Measurements from ENCODE around the gene KLK15.

The KLK15 gene

GRCh38 chr19:50875795-50876422, 42.5 kb upstream of the KLK15 start:
- H3K27me3 ChIP-seq (ENCODE audit: insufficient read depth, poor library complexity, severe bottlenecking), result peaks cover 12% of the 10 kb centered on the region
- no peak for DNase-seq (ENCODE audit: low read depth in 1 of 2, low spot score in 1 of 2)
- no peak overlapping the region for H3K4me3 ChIP-seq (replicated peaks; ENCODE audit: insufficient read depth, low read length)
- H3K27ac ChIP-seq (replicated peaks), result no peak overlapping the region
- TF ChIP-seq REST (IDR thresholded peaks at IDR 0.05; ENCODE audit: insufficient replicate concordance, low read depth), result no peak
- no peak for TF ChIP-seq CTCF (IDR thresholded peaks at IDR 0.05; ENCODE audit: insufficient read depth, low read length)
- no peak for TF ChIP-seq GABPA (IDR thresholded peaks at IDR 0.05; ENCODE audit: low read depth)
- no peak for TF ChIP-seq POLR2AphosphoS5 (IDR thresholded peaks at IDR 0.05; ENCODE audit: low read depth)
- no peak for TF ChIP-seq SPI1 (IDR thresholded peaks at IDR 0.05; ENCODE audit: borderline replicate concordance, low read depth)

- DNase-seq (ENCODE audit: low read depth in 1 of 2, low spot score in 1 of 2), result no peak
- TF ChIP-seq GABPA (IDR thresholded peaks at IDR 0.05; ENCODE audit: low read depth) (no peak), REST (IDR thresholded peaks at IDR 0.05; ENCODE audit: insufficient replicate concordance, low read depth) (no peak), SPI1 (IDR thresholded peaks at IDR 0.05; ENCODE audit: borderline replicate concordance, low read depth) (no peak), POLR2AphosphoS5 (IDR thresholded peaks at IDR 0.05; ENCODE audit: low read depth) (no peak), CTCF (IDR thresholded peaks at IDR 0.05; ENCODE audit: insufficient read depth, low read length) (no peak)
- Histone ChIP-seq H3K4me3 (replicated peaks; ENCODE audit: insufficient read depth, low read length) (no peak overlapping the region), H3K27me3 (ENCODE audit: insufficient read depth, poor library complexity, severe bottlenecking) (peaks cover 12% of the 10 kb centered on the region), H3K27ac (replicated peaks) (no peak overlapping the region)
These were observed 40.8 kb upstream of the KLK15 start for GRCh38 chr19:50874211-50874610.

- H3K27me3 ChIP-seq (ENCODE audit: insufficient read depth, poor library complexity, severe bottlenecking), result peaks cover 12% of the 10 kb centered on the region
These were observed 39.7 kb upstream of the KLK15 start, which contains the start of gene KLK2 for GRCh38 chr19:50873056-50873455. TSS of gene KLK2 (plus strand) at chr19:50873439. CDS start at chr19:50873474, 35 bp downstream.

More at GRCh38 chr19:50873056-50873455, 39.7 kb upstream of the KLK15 start, which contains the start of gene KLK2:
- DNase-seq (ENCODE audit: low read depth in 1 of 2, low spot score in 1 of 2), result no peak
- TF ChIP-seq REST (IDR thresholded peaks at IDR 0.05; ENCODE audit: insufficient replicate concordance, low read depth), result no peak
- Histone ChIP-seq H3K4me3 (replicated peaks; ENCODE audit: insufficient read depth, low read length) (no peak within 1 kb of the TSS), H3K27ac (replicated peaks) (no peak within 1 kb of the TSS)
